ENCODE measurements around the gene ZNF385D.

The ZNF385D gene

GRCh38 chr3:21618695-21619094 lies 132.3 kb downstream of the ZNF385D start:
- TF ChIP-seq, protein P1, sequence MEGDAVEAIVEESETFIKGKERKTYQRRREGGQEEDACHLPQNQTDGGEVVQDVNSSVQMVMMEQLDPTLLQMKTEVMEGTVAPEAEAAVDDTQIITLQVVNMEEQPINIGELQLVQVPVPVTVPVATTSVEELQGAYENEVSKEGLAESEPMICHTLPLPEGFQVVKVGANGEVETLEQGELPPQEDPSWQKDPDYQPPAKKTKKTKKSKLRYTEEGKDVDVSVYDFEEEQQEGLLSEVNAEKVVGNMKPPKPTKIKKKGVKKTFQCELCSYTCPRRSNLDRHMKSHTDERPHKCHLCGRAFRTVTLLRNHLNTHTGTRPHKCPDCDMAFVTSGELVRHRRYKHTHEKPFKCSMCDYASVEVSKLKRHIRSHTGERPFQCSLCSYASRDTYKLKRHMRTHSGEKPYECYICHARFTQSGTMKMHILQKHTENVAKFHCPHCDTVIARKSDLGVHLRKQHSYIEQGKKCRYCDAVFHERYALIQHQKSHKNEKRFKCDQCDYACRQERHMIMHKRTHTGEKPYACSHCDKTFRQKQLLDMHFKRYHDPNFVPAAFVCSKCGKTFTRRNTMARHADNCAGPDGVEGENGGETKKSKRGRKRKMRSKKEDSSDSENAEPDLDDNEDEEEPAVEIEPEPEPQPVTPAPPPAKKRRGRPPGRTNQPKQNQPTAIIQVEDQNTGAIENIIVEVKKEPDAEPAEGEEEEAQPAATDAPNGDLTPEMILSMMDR (conservative IDR thresholded peaks at IDR 0.05) = no peak
- H3K27ac ChIP-seq = peak overlapping the region; percentile 93; the same call in 1 of the 2 replicates

DNA sequence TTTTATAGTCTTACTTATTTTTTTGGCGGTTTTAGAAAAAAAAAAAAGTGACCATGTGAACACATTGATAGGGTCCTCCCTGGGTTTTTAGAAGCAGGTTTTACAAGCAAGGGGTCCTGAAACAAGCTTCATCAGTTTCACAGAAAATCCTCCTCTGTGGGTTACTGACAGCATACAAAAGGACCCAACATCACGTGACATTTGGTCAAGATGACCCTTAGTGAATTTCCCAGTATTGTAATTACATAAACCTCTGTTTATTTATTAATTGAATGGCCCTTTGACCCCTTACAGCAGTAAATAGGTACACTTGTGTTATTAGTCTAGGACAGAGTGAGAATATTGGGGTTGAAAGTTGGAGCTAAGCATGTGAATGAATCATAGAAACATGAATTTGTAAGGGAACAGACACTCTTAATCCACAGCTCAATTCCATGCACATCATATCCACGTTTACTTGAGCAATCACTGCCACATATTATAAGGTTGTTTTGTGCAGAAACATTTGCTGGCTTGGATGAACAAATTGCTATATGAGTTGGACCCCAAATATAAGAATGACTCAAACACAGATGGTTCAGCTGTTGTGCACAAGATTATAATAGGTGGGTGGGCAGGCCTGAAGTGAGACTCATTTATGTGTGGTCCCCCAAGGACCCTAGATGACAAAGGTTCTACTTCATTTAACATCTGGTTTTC lies 137.5 kb downstream of the ZNF385D start:
- no peak overlapping the region for H3K27ac ChIP-seq
- TF ChIP-seq, protein P1 (conservative IDR thresholded peaks at IDR 0.05) = no peak

GRCh38 chr3:21601178-21601577 lies 149.8 kb downstream of the ZNF385D start:
- H3K27ac ChIP-seq = no peak overlapping the region
- TF ChIP-seq, protein P1 (conservative IDR thresholded peaks at IDR 0.05) = no peak

DNA sequence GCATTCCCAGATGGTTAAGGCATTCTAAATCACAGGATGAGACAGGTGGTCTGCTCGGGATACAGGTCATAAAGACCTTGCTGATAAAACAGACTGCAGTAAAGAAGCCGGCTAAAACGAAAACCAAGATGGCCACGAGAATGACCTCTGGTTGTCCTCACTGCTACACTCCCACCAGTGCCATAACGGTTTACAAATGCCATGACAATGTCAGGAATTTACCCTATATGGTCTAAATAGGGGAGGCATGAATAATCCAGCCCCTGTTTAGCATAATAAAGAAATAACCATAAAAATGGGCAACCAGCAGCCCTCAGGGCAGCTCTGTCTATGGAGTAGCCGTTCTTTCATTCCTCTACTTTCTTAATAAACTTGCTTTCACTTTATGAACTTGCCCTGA lies 151.1 kb downstream of the ZNF385D start:
- TF ChIP-seq, protein P1 (conservative IDR thresholded peaks at IDR 0.05) = no peak
- H3K27ac ChIP-seq = no peak overlapping the region

- TF ChIP-seq, protein P1 (conservative IDR thresholded peaks at IDR 0.05) = no peak
- no peak overlapping the region for H3K27ac ChIP-seq
These were observed 158.2 kb downstream of the ZNF385D start for GRCh38 chr3:21592828-21593227.

DNA sequence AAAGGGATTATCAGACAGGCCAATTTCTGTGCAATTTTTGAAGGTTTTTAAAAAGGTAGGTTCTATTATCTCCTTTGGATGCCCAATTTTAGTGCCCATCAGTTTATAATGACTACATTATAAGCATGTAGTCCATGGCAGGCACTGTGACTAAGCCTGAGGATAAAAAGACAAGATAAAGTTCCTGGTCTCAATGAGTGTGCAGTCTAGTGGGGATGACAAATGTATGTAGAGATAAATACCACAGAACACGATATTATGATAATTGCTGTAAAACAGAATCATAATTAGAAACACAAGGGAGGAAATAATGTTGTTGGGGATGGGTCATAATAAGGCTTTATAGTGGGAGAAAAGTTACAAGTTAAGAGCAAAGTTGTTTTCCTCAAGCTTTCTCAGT lies 163.1 kb downstream of the ZNF385D start:
- TF ChIP-seq, protein P1 (conservative IDR thresholded peaks at IDR 0.05) = no peak
- no peak overlapping the region for H3K27ac ChIP-seq

DNA sequence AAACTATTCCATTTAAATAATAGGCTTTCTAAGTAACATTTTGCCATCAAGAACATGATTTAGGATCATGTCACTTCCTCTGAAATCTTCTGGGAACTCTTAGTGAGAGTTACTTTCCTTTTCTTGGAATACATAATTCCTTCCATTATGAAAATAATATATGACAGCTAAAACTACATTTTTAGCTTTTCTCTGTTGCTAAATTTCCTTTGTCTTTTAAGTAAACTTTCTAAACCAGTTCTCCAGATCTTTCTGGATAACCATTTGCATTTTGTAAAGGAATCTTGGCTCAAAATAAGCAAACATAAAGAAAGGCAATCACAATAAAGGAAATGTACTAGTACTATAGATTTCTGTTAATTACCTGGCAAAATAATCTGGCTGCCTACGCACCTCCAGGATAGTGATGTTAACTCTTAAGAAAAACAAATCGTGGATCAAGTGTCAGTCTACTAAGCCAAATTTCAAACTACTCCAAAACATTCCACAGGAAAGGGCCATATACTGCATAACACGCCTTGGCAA lies 165.7 kb downstream of the ZNF385D start:
- TF ChIP-seq, protein P1 (conservative IDR thresholded peaks at IDR 0.05) = no peak
- H3K27ac ChIP-seq = no peak overlapping the region

Measured in VCaP (cell line).